Caco-2 (cell line): ENCODE measurements around the gene ALKBH6. TPM values are rescaled to one million over a fixed set of nuclear protein-coding genes. Genes with fewer than 3 reads are reported as not detected.
"Not testable (repeated sequence)": the region's sequence is repeated elsewhere in the genome, so short reads cannot be mapped to it uniquely, and the experiment has no call there.

ENCODE experiments used
- BruUV-seq: library from RNA; stranded (reverse); fragments of 400-500 nt; replicated peaks from 2 replicates; lab custom pipeline; 2021; lab: Mats Ljungman, UMichigan
- CTCF ChIA-PET: fragments of 300-600 bp; sonication (Branson Sonifier 250); formaldehyde crosslinking; loops from one replicate; lab custom pipeline; 2022; ENCODE audit warnings: antibody characterized with exemption; lab: Charles Lee
- POLR2A ChIA-PET: fragments of 300-600 bp; sonication (Branson Sonifier 250); formaldehyde crosslinking; loops from one replicate; lab custom pipeline; 2022; ENCODE audit warnings: antibody characterized with exemption; lab: Charles Lee
- DNase-seq, 2 experiments: peaks; one replicate each; pipeline versions ENCODE4 v3.0.0 to v3.0.0-alpha.2; 2020 to 2022
- H3K27me3 ChIP-seq: replicated peaks from 2 replicates; pipeline ENCODE4 v1.6.0; 2011; ENCODE audit warnings: low read length; ENCODE audit not compliant: control insufficient read depth, insufficient read depth
- H3K36me3 ChIP-seq: 2 replicates; pipeline ENCODE4 v1.5.1; 2011; ENCODE audit warnings: low read length; ENCODE audit not compliant: control insufficient read depth, insufficient read depth
- H3K4me1 ChIP-seq: fragments of 250-450 bp; sonication (Bioruptor Pico); 2 replicates; pipeline ENCODE4 v1.5.1; 2020; ENCODE audit warnings: mild to moderate bottlenecking
- H3K4me3 ChIP-seq: 2 replicates; pipeline ENCODE4 v1.5.1; 2011; ENCODE audit warnings: low read depth, mild to moderate bottlenecking, control low read depth, low read length
- H3K9me3 ChIP-seq: fragments of 250-450 bp; sonication (Bioruptor Pico); 2 replicates; pipeline ENCODE4 v1.5.1; 2020; ENCODE audit warnings: mild to moderate bottlenecking, moderate library complexity
- H3K27ac Mint-ChIP-seq: one replicate; pipeline ENCODE4 v1.8.0; 2022; ENCODE audit warnings: mixed read lengths; ENCODE audit not compliant: unreplicated experiment
- H3K27me3 Mint-ChIP-seq: one replicate; pipeline ENCODE4 v1.8.0; 2022; ENCODE audit warnings: mixed read lengths; ENCODE audit not compliant: insufficient read depth, unreplicated experiment
- H3K36me3 Mint-ChIP-seq: one replicate; pipeline ENCODE4 v1.8.0; 2022; ENCODE audit warnings: mild to moderate bottlenecking, mixed read lengths; ENCODE audit not compliant: insufficient read depth, unreplicated experiment
- H3K4me1 Mint-ChIP-seq: one replicate; pipeline ENCODE4 v1.8.0; 2022; ENCODE audit warnings: low read depth, mixed read lengths; ENCODE audit not compliant: unreplicated experiment
- H3K4me3 Mint-ChIP-seq: one replicate; pipeline ENCODE4 v1.8.0; 2022; ENCODE audit warnings: mild to moderate bottlenecking, moderate library complexity, mixed read lengths; ENCODE audit not compliant: unreplicated experiment
- H3K9me3 Mint-ChIP-seq: one replicate; pipeline ENCODE4 v1.8.0; 2022; ENCODE audit warnings: mixed read lengths; ENCODE audit not compliant: unreplicated experiment
- intact Hi-C: fragments of 100-400 bp; cut with micrococcal nuclease; formaldehyde crosslinking; loops from one replicate; pipeline ENCODE4 v1.10.0; 2022; ENCODE audit not compliant: unreplicated experiment
- total RNA-seq: library from RNA; stranded (reverse); gene quantifications from 2 replicates; pipeline ENCODE4 v1.2.3, GENCODE V29; 2022
- TF ChIP-seq, protein P1 (sequence below), 2 experiments: fragments of 200-600 bp in 1 of 2; IDR thresholded peaks; 1 replicate in 1 of 2; 2 replicates in 1 of 2; pipeline versions ENCODE4 v1.5.1 to v1.8.0; 2011 to 2022; ENCODE audit warnings: antibody characterized with exemption in 1 of 2, control low read depth in 1 of 2, inconsistent platforms in 1 of 2, low read depth in 1 of 2, low read length in 1 of 2, mild to moderate bottlenecking in 1 of 2, moderate library complexity in 1 of 2; ENCODE audit not compliant: insufficient read depth in 1 of 2, severe bottlenecking in 1 of 2, unreplicated experiment in 1 of 2

Gene ALKBH6
- total RNA-seq, 1 experiment from 2014 or later = 29.4 TPM

DNA sequence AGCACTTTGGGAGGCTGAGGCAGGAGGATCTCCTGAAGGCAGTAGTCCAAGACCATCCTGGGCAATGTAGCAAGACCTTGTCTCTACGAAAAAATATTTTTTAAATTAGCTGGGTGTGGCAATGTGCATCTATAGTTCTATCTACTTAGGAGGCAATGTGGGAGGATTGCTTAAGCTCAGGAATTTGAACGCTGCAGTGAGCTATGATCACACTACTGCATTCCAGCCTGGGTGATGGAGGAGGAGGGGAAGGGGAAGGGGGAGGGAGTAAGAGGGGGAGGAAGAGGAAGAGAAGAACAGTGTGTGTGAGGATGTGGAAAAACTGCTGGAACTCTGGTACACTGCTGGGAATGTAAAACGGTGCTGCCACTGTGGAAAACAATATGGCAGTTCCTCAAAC, 27.8 kb upstream of the ALKBH6 start:
- Mint-ChIP-seq H3K9me3 (no peaks in the 10 kb centered on the region), H3K36me3 (peaks cover 35% of the 10 kb centered on the region), H3K27ac (peak overlapping the region; percentile 91), H3K4me1 (peaks cover 29% of the 10 kb centered on the region), H3K27me3 (no peaks in the 10 kb centered on the region), H3K4me3 (peak overlapping the region; percentile 35)
- TF ChIP-seq, protein P1, sequence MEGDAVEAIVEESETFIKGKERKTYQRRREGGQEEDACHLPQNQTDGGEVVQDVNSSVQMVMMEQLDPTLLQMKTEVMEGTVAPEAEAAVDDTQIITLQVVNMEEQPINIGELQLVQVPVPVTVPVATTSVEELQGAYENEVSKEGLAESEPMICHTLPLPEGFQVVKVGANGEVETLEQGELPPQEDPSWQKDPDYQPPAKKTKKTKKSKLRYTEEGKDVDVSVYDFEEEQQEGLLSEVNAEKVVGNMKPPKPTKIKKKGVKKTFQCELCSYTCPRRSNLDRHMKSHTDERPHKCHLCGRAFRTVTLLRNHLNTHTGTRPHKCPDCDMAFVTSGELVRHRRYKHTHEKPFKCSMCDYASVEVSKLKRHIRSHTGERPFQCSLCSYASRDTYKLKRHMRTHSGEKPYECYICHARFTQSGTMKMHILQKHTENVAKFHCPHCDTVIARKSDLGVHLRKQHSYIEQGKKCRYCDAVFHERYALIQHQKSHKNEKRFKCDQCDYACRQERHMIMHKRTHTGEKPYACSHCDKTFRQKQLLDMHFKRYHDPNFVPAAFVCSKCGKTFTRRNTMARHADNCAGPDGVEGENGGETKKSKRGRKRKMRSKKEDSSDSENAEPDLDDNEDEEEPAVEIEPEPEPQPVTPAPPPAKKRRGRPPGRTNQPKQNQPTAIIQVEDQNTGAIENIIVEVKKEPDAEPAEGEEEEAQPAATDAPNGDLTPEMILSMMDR (IDR thresholded peaks at IDR 0.05; ENCODE audit: insufficient read depth in 1 of 2, low read depth in 1 of 2, low read length in 1 of 2, severe bottlenecking in 1 of 2, unreplicated experiment in 1 of 2) = no peak
- CTCF ChIA-PET = interaction anchor here (0.6 to 1.2 kb wide), 6 partner anchors 9 to 1036 kb away, joined by 3 to 9 read pairs (median 4); partner anchors contain the start of gene SYNE4
- Histone ChIP-seq H3K9me3 (no peaks in the 10 kb centered on the region), H3K4me1 (peaks cover 22% of the 10 kb centered on the region), H3K4me3 (no peak overlapping the region), H3K36me3 (no peaks in the 10 kb centered on the region), H3K27me3 (no peaks in the 10 kb centered on the region)
- BruUV-seq = no TSS peak
- peak; percentile 75 to 81 for DNase-seq
- intact Hi-C loops = loop anchor here (1.0 kb wide), 1 partner anchor 12 kb away; the partner anchor contains the start of genes THAP8 and WDR62
- POLR2A ChIA-PET = interaction anchor here (0.6 to 1.1 kb wide), 8 partner anchors 8 to 73 kb away, joined by 3 to 15 read pairs (median 4); partner anchors contain the start of genes ALKBH6, POLR2I, SYNE4 and TBCB

DNA sequence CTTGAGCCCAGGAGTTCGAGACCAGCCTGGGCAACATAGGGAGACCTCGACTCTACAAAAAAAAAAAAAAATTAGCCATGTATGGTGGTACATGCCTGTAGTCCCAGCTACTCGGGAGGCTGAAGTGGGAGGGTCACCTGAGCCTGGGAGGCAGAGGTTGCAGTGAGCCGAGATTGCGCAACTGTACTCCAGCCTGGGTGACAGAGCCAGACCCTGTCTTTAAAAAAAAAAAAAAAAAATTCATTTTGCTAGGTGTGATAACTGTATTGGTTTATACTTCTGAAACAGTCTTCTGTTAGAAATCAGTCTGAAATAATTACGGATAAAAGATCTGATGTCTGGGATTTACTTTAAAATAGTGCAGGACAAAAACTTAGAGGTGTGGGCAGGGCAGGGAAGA, 27.1 kb upstream of the ALKBH6 start:
- H3K9me3 Mint-ChIP-seq, H3K27me3 Mint-ChIP-seq, BruUV-seq, H3K9me3 ChIP-seq, H3K36me3 ChIP-seq, DNase-seq, H3K27me3 ChIP-seq, H3K4me3 ChIP-seq, intact Hi-C loops: not testable (repeated sequence)
- peak overlapping the region; percentile 91 for H3K27ac Mint-ChIP-seq
- H3K4me1 ChIP-seq = peaks cover 22% of the 10 kb centered on the region
- CTCF ChIA-PET = interaction anchor here (0.8 to 1.2 kb wide), 2 partner anchors 33 to 1035 kb away, joined by 5 to 9 read pairs; partner anchors contain the start of gene SYNE4
- peak overlapping the region; percentile 35 for H3K4me3 Mint-ChIP-seq
- POLR2A ChIA-PET = interaction anchor here (0.8 kb wide), 1 partner anchor 15 kb away, joined by 3 read pairs; no protein-coding TSS in a partner anchor
- H3K4me1 Mint-ChIP-seq = peaks cover 29% of the 10 kb centered on the region
- H3K36me3 Mint-ChIP-seq = peaks cover 35% of the 10 kb centered on the region

DNA sequence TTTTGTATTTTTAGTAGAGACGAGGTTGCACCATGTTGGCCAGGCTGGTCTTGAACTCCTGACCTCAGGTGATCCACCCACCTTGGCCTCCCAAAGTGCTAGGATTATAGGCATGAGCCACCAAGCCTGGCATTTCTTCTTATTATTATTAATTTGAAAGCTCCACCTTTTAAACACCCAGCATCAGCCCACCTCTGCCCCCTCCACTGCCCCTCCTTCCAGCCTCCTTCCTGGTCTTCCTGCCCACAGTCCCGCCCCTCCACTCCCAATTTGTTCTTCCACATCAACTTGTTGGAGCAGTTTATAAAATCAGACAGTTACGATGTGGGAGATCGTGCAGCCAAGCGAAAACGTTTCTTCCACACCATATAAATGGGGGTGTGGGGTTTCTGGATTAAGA, 26.5 kb upstream of the ALKBH6 start:
- Mint-ChIP-seq H3K36me3 (peaks cover 35% of the 10 kb centered on the region), H3K4me3 (no peak overlapping the region), H3K27me3 (no peaks in the 10 kb centered on the region), H3K4me1 (peaks cover 33% of the 10 kb centered on the region), H3K9me3 (no peaks in the 10 kb centered on the region), H3K27ac (peak overlapping the region; percentile 91)
- ChIA-PET POLR2A (no interaction called here), CTCF (no interaction called here)
- H3K9me3 ChIP-seq = no peaks in the 10 kb centered on the region
- no TSS peak for BruUV-seq
- no peak for DNase-seq
- no peaks in the 10 kb centered on the region for H3K36me3 ChIP-seq
- no peaks in the 10 kb centered on the region for H3K27me3 ChIP-seq
- H3K4me1 ChIP-seq = peaks cover 22% of the 10 kb centered on the region
- intact Hi-C loops = no loop called here
- no peak overlapping the region for H3K4me3 ChIP-seq
- TF ChIP-seq, protein P1 (IDR thresholded peaks at IDR 0.05; ENCODE audit: insufficient read depth in 1 of 2, low read depth in 1 of 2, low read length in 1 of 2, severe bottlenecking in 1 of 2, unreplicated experiment in 1 of 2) = no peak
